ENCODE data around the gene INSC.

The INSC gene

GRCh38 chr11:15139096-15139770 lies 24.5 kb downstream of the INSC start:
- H3K79me1 ChIP-seq (ENCODE audit: low read length) = no peaks in the 10 kb centered on the region
- H3K18ac ChIP-seq (ENCODE audit: low read length) = no peak overlapping the region
- H3K14ac ChIP-seq (ENCODE audit: low read length) = no peak overlapping the region
- H2AK5ac ChIP-seq (ENCODE audit: low read length) = no peak overlapping the region
- H3K27ac ChIP-seq (ENCODE audit: low read depth, low read length) = no peak overlapping the region
- no peak overlapping the region for H3K4me2 ChIP-seq (ENCODE audit: low read length)
- no peaks in the 10 kb centered on the region for H3K36me3 ChIP-seq (ENCODE audit: control insufficient read depth in 1 of 2, insufficient read depth in 2 of 2, low read length in 2 of 2)
- DNase-seq = no peak
- H4K91ac ChIP-seq (ENCODE audit: low read depth, low read length) = no peak overlapping the region
- H4K12ac ChIP-seq (ENCODE audit: low read depth, low read length) = no peak overlapping the region
- no peak overlapping the region for H3K23ac ChIP-seq (ENCODE audit: low read length)
- H3K4ac ChIP-seq (ENCODE audit: low read depth, low read length) = no peak overlapping the region
- H3K4me1 ChIP-seq (ENCODE audit: control insufficient read depth in 1 of 2, insufficient read depth in 2 of 2, low read length in 2 of 2) = no peaks in the 10 kb centered on the region
- no CpG with 5 or more reads among the region's 5 CpGs for WGBS (ENCODE audit: extremely low coverage, insufficient coverage, insufficient read length)
- no peak overlapping the region for H3K9ac ChIP-seq (ENCODE audit: low read length)
- no peak overlapping the region for H2BK12ac ChIP-seq (ENCODE audit: low read length)
- no peak overlapping the region for H2BK120ac ChIP-seq (ENCODE audit: insufficient read depth, low read length, poor library complexity)
- no peak overlapping the region for H3K4me3 ChIP-seq (ENCODE audit: low read depth, low read length)
- H2BK5ac ChIP-seq (ENCODE audit: low read depth, low read length, poor library complexity) = no peak overlapping the region
- H3K9me3 ChIP-seq (ENCODE audit: insufficient read depth, low read depth, low read length) = no peaks in the 10 kb centered on the region
- no peaks in the 10 kb centered on the region for H3K79me2 ChIP-seq (ENCODE audit: control insufficient read depth, insufficient read depth, low read length, poor library complexity)
- no peaks in the 10 kb centered on the region for H3K27me3 ChIP-seq (ENCODE audit: insufficient read depth, low read length)
- no peak overlapping the region for H4K8ac ChIP-seq (ENCODE audit: low read depth, low read length)
- H2AFZ ChIP-seq (ENCODE audit: insufficient read depth, low read length, poor library complexity) = no peak overlapping the region

GRCh38 chr11:15139958-15140659 lies 25.4 kb downstream of the INSC start:
- WGBS (ENCODE audit: extremely low coverage, insufficient coverage, insufficient read length) = no CpG with 5 or more reads among the region's 4 CpGs
- Histone ChIP-seq H2BK5ac (ENCODE audit: low read depth, low read length, poor library complexity) (no peak overlapping the region), H3K4ac (ENCODE audit: low read depth, low read length) (no peak overlapping the region), H3K18ac (ENCODE audit: low read length) (no peak overlapping the region), H2BK120ac (ENCODE audit: insufficient read depth, low read length, poor library complexity) (no peak overlapping the region), H3K79me2 (ENCODE audit: control insufficient read depth, insufficient read depth, low read length, poor library complexity) (no peaks in the 10 kb centered on the region), H4K91ac (ENCODE audit: low read depth, low read length) (no peak overlapping the region), H3K27ac (ENCODE audit: low read depth, low read length) (no peak overlapping the region), H3K9ac (ENCODE audit: low read length) (no peak overlapping the region), H4K12ac (ENCODE audit: low read depth, low read length) (no peak overlapping the region), H3K27me3 (ENCODE audit: insufficient read depth, low read length) (no peaks in the 10 kb centered on the region), H4K8ac (ENCODE audit: low read depth, low read length) (no peak overlapping the region), H2AFZ (ENCODE audit: insufficient read depth, low read length, poor library complexity) (no peak overlapping the region), H3K23ac (ENCODE audit: low read length) (no peak overlapping the region), H2AK5ac (ENCODE audit: low read length) (no peak overlapping the region), H3K9me3 (ENCODE audit: insufficient read depth, low read depth, low read length) (no peaks in the 10 kb centered on the region), H3K79me1 (ENCODE audit: low read length) (no peaks in the 10 kb centered on the region), H2BK12ac (ENCODE audit: low read length) (no peak overlapping the region), H3K4me1 (ENCODE audit: control insufficient read depth in 1 of 2, insufficient read depth in 2 of 2, low read length in 2 of 2) (no peaks in the 10 kb centered on the region), H3K4me3 (ENCODE audit: low read depth, low read length) (no peak overlapping the region), H3K36me3 (ENCODE audit: control insufficient read depth in 1 of 2, insufficient read depth in 2 of 2, low read length in 2 of 2) (no peaks in the 10 kb centered on the region), H3K4me2 (ENCODE audit: low read length) (no peak overlapping the region), H3K14ac (ENCODE audit: low read length) (no peak overlapping the region)
- DNase-seq = no peak

- no peak overlapping the region for H3K4me2 ChIP-seq (ENCODE audit: low read length)
- WGBS (ENCODE audit: extremely low coverage, insufficient coverage, insufficient read length) = no CpG with 5 or more reads among the region's 3 CpGs
Observed at GRCh38 chr11:15141381-15141780, 26.7 kb downstream of the INSC start.

GRCh38 chr11:15142838-15143237 lies 28.1 kb downstream of the INSC start:
- Histone ChIP-seq H4K8ac (ENCODE audit: low read depth, low read length) (no peak overlapping the region), H4K91ac (ENCODE audit: low read depth, low read length) (no peak overlapping the region), H2BK12ac (ENCODE audit: low read length) (no peak overlapping the region), H4K12ac (ENCODE audit: low read depth, low read length) (no peak overlapping the region), H3K4ac (ENCODE audit: low read depth, low read length) (no peak overlapping the region), H3K18ac (ENCODE audit: low read length) (no peak overlapping the region), H2BK120ac (ENCODE audit: insufficient read depth, low read length, poor library complexity) (no peak overlapping the region), H3K4me1 (ENCODE audit: control insufficient read depth in 1 of 2, insufficient read depth in 2 of 2, low read length in 2 of 2) (no peaks in the 10 kb centered on the region), H3K27ac (ENCODE audit: low read depth, low read length) (no peak overlapping the region), H3K23ac (ENCODE audit: low read length) (no peak overlapping the region), H3K27me3 (ENCODE audit: insufficient read depth, low read length) (no peaks in the 10 kb centered on the region), H2AK5ac (ENCODE audit: low read length) (no peak overlapping the region), H3K14ac (ENCODE audit: low read length) (no peak overlapping the region), H3K79me2 (ENCODE audit: control insufficient read depth, insufficient read depth, low read length, poor library complexity) (no peaks in the 10 kb centered on the region), H3K4me2 (ENCODE audit: low read length) (no peak overlapping the region), H3K4me3 (ENCODE audit: low read depth, low read length) (no peak overlapping the region), H2AFZ (ENCODE audit: insufficient read depth, low read length, poor library complexity) (no peak overlapping the region), H2BK5ac (ENCODE audit: low read depth, low read length, poor library complexity) (no peak overlapping the region), H3K9me3 (ENCODE audit: insufficient read depth, low read depth, low read length) (no peaks in the 10 kb centered on the region), H3K36me3 (ENCODE audit: control insufficient read depth in 1 of 2, insufficient read depth in 2 of 2, low read length in 2 of 2) (no peaks in the 10 kb centered on the region), H3K9ac (ENCODE audit: low read length) (no peak overlapping the region), H3K79me1 (ENCODE audit: low read length) (no peaks in the 10 kb centered on the region)
- DNase-seq = no peak
- WGBS (ENCODE audit: extremely low coverage, insufficient coverage, insufficient read length) = no CpG with 5 or more reads among the region's 7 CpGs

More at GRCh38 chr11:15141381-15141780, 26.7 kb downstream of the INSC start:
- H2BK120ac ChIP-seq (ENCODE audit: insufficient read depth, low read length, poor library complexity) = no peak overlapping the region
- H2BK5ac ChIP-seq (ENCODE audit: low read depth, low read length, poor library complexity) = no peak overlapping the region
- H3K9ac ChIP-seq (ENCODE audit: low read length) = no peak overlapping the region
- H3K14ac ChIP-seq (ENCODE audit: low read length) = no peak overlapping the region
- no peak overlapping the region for H2AK5ac ChIP-seq (ENCODE audit: low read length)
- H3K18ac ChIP-seq (ENCODE audit: low read length) = no peak overlapping the region
- no peaks in the 10 kb centered on the region for H3K4me1 ChIP-seq (ENCODE audit: control insufficient read depth in 1 of 2, insufficient read depth in 2 of 2, low read length in 2 of 2)
- H3K9me3 ChIP-seq (ENCODE audit: insufficient read depth, low read depth, low read length) = no peaks in the 10 kb centered on the region
- no peaks in the 10 kb centered on the region for H3K27me3 ChIP-seq (ENCODE audit: insufficient read depth, low read length)
- H4K91ac ChIP-seq (ENCODE audit: low read depth, low read length) = no peak overlapping the region
- no peaks in the 10 kb centered on the region for H3K36me3 ChIP-seq (ENCODE audit: control insufficient read depth in 1 of 2, insufficient read depth in 2 of 2, low read length in 2 of 2)
- H2AFZ ChIP-seq (ENCODE audit: insufficient read depth, low read length, poor library complexity) = no peak overlapping the region
- no peak overlapping the region for H3K27ac ChIP-seq (ENCODE audit: low read depth, low read length)
- H3K4ac ChIP-seq (ENCODE audit: low read depth, low read length) = no peak overlapping the region
- no peak overlapping the region for H4K12ac ChIP-seq (ENCODE audit: low read depth, low read length)
- no peak overlapping the region for H3K4me3 ChIP-seq (ENCODE audit: low read depth, low read length)
- no peaks in the 10 kb centered on the region for H3K79me1 ChIP-seq (ENCODE audit: low read length)
- H3K79me2 ChIP-seq (ENCODE audit: control insufficient read depth, insufficient read depth, low read length, poor library complexity) = no peaks in the 10 kb centered on the region
- H3K23ac ChIP-seq (ENCODE audit: low read length) = no peak overlapping the region
- H2BK12ac ChIP-seq (ENCODE audit: low read length) = no peak overlapping the region
- DNase-seq = no peak
- H4K8ac ChIP-seq (ENCODE audit: low read depth, low read length) = no peak overlapping the region

Data from trophoblast cell (in vitro differentiated cells and primary cell).